ENCODE results near the gene HMGN4. TPM values are rescaled to one million over a fixed set of nuclear protein-coding genes. Genes with fewer than 3 reads are reported as not detected.

Gene HMGN4
- total and polyA plus RNA-seq, 2 donors from 2014 or later = 49.3 to 72.7 TPM

GRCh38 chr6:26578279-26578678 is 40.1 kb downstream of the HMGN4 start:
- no peaks in the 10 kb centered on the region for H3K4me1 ChIP-seq (ENCODE audit: control insufficient read depth in 2 of 3, insufficient read depth in 2 of 3, low read depth in 1 of 3, low read length in 3 of 3)
- H3K27ac ChIP-seq (ENCODE audit: low read depth in 2 of 2, low read length in 2 of 2) = no peak overlapping the region
- H3K36me3 ChIP-seq (ENCODE audit: control insufficient read depth in 2 of 3, insufficient read depth in 3 of 3, low read length in 3 of 3) = no peaks in the 10 kb centered on the region
- no peak overlapping the region for H3K4me3 ChIP-seq (ENCODE audit: low read length in 3 of 3)
- no peak for TF ChIP-seq CTCF (IDR thresholded peaks at IDR 0.05; ENCODE audit: borderline replicate concordance, extremely low read depth, insufficient read depth)
- no peak for FAIRE-seq
- H3K9ac ChIP-seq (ENCODE audit: low read length in 3 of 3) = no peak overlapping the region
- intact Hi-C loops (cut with DNase I) = loop anchor here (10.0 kb wide), 1 partner anchor 233 kb away; no protein-coding TSS in a partner anchor
- peaks cover 0 to 15% (median 2%) of the 10 kb centered on the region in 3 donors for H3K9me3 ChIP-seq (ENCODE audit: control insufficient read depth in 2 of 3, insufficient read depth in 1 of 3, low read length in 3 of 3)
- DNase-seq = no peak
- peaks cover 32% of the 10 kb centered on the region for H3K27me3 ChIP-seq (ENCODE audit: control insufficient read depth, insufficient read depth, low read length)

GRCh38 chr6:26578741-26579140 is 40.6 kb downstream of the HMGN4 start:
- no peak overlapping the region for H3K9ac ChIP-seq (ENCODE audit: low read length in 3 of 3)

GRCh38 chr6:26581164-26581915 is 43.2 kb downstream of the HMGN4 start:
- H3K27ac ChIP-seq (ENCODE audit: low read depth in 2 of 2, low read length in 2 of 2) = no peak overlapping the region
- DNase-seq = no peak
- intact Hi-C loops (cut with DNase I) = no loop called here
- no peak for TF ChIP-seq CTCF (IDR thresholded peaks at IDR 0.05; ENCODE audit: borderline replicate concordance, extremely low read depth, insufficient read depth)
- H3K36me3 ChIP-seq (ENCODE audit: control insufficient read depth in 2 of 3, insufficient read depth in 3 of 3, low read length in 3 of 3) = no peaks in the 10 kb centered on the region
- H3K4me3 ChIP-seq (ENCODE audit: low read length in 3 of 3) = no peak overlapping the region
- H3K4me1 ChIP-seq (ENCODE audit: control insufficient read depth in 2 of 3, insufficient read depth in 2 of 3, low read depth in 1 of 3, low read length in 3 of 3) = no peaks in the 10 kb centered on the region
- H3K9me3 ChIP-seq (ENCODE audit: control insufficient read depth in 2 of 3, insufficient read depth in 1 of 3, low read length in 3 of 3) = peaks cover 0 to 15% (median 2%) of the 10 kb centered on the region in 3 donors
- H3K27me3 ChIP-seq (ENCODE audit: control insufficient read depth, insufficient read depth, low read length) = peaks cover 27% of the 10 kb centered on the region
- no peak for FAIRE-seq
- no peak overlapping the region for H3K9ac ChIP-seq (ENCODE audit: low read length in 3 of 3)

More at GRCh38 chr6:26578741-26579140, 40.6 kb downstream of the HMGN4 start:
- FAIRE-seq (no peak), DNase-seq (no peak)
- peaks cover 0 to 15% (median 2%) of the 10 kb centered on the region in 3 donors for H3K9me3 ChIP-seq (ENCODE audit: control insufficient read depth in 2 of 3, insufficient read depth in 1 of 3, low read length in 3 of 3)
- H3K36me3 ChIP-seq (ENCODE audit: control insufficient read depth in 2 of 3, insufficient read depth in 3 of 3, low read length in 3 of 3) = no peaks in the 10 kb centered on the region
- H3K4me3 ChIP-seq (ENCODE audit: low read length in 3 of 3) = no peak overlapping the region
- peaks cover 32% of the 10 kb centered on the region for H3K27me3 ChIP-seq (ENCODE audit: control insufficient read depth, insufficient read depth, low read length)
- TF ChIP-seq CTCF (IDR thresholded peaks at IDR 0.05; ENCODE audit: borderline replicate concordance, extremely low read depth, insufficient read depth) = no peak
- intact Hi-C loops (cut with DNase I) = loop anchor here (10.0 kb wide), 1 partner anchor 234 kb away; no protein-coding TSS in a partner anchor
- no peaks in the 10 kb centered on the region for H3K4me1 ChIP-seq (ENCODE audit: control insufficient read depth in 2 of 3, insufficient read depth in 2 of 3, low read depth in 1 of 3, low read length in 3 of 3)
- no peak overlapping the region for H3K27ac ChIP-seq (ENCODE audit: low read depth in 2 of 2, low read length in 2 of 2)

All from kidney (tissue), 14 donors.